ENCODE data around the gene HADHA.

The HADHA gene

GRCh38 chr2:26162963-26163362 lies 81.5 kb downstream of the HADHA start:
- no peak overlapping the region for H3K4me3 ChIP-seq (ENCODE audit: low read length)
- no peak for TF ChIP-seq CTCF (conservative IDR thresholded peaks at IDR 0.05; ENCODE audit: low read length)
- DNase-seq (ENCODE audit: low read depth): no peak

GRCh38 chr2:26161926-26162325 lies 82.5 kb downstream of the HADHA start:
- no peak for DNase-seq (ENCODE audit: low read depth)
- no peak for TF ChIP-seq CTCF (conservative IDR thresholded peaks at IDR 0.05; ENCODE audit: low read length)
- H3K4me3 ChIP-seq (ENCODE audit: low read length): no peak overlapping the region

- no peak for TF ChIP-seq CTCF (conservative IDR thresholded peaks at IDR 0.05; ENCODE audit: low read length)
- H3K4me3 ChIP-seq (ENCODE audit: low read length): no peak overlapping the region
- DNase-seq (ENCODE audit: low read depth): no peak
These were observed 86.9 kb downstream of the HADHA start for GRCh38 chr2:26157580-26157979.

GRCh38 chr2:26150243-26150642 lies 94.2 kb downstream of the HADHA start:
- no peak for TF ChIP-seq CTCF (conservative IDR thresholded peaks at IDR 0.05; ENCODE audit: low read length)
- H3K4me3 ChIP-seq (ENCODE audit: low read length): no peak overlapping the region
- no peak for DNase-seq (ENCODE audit: low read depth)

- no peak for TF ChIP-seq CTCF (conservative IDR thresholded peaks at IDR 0.05; ENCODE audit: low read length)
- no peak overlapping the region for H3K4me3 ChIP-seq (ENCODE audit: low read length)
- no peak for DNase-seq (ENCODE audit: low read depth)
These were observed 95.9 kb downstream of the HADHA start for GRCh38 chr2:26148501-26148900.

- no peak overlapping the region for H3K4me3 ChIP-seq (ENCODE audit: low read length)
- peak; percentile 82 for TF ChIP-seq CTCF (conservative IDR thresholded peaks at IDR 0.05; ENCODE audit: low read length)
- DNase-seq (ENCODE audit: low read depth): peak; percentile 49
These were observed 99.3 kb downstream of the HADHA start for GRCh38 chr2:26144953-26145680.

GRCh38 chr2:26144031-26144430 lies 100.4 kb downstream of the HADHA start:
- TF ChIP-seq CTCF (conservative IDR thresholded peaks at IDR 0.05; ENCODE audit: low read length): no peak
- DNase-seq (ENCODE audit: low read depth): no peak
- H3K4me3 ChIP-seq (ENCODE audit: low read length): no peak overlapping the region
